Liver (tissue), 9 donors: ENCODE data around the gene CHTF18. TPM values are rescaled to one million over a fixed set of nuclear protein-coding genes. Genes with fewer than 3 reads are reported as not detected.

Experiments used
- DNase-seq: peaks from one replicate; pipeline ENCODE4 v3.0.0-alpha.2; 2017; ENCODE audit warnings: low spot score
- H3K27ac ChIP-seq, 2 donors: one replicate each; pipeline ENCODE4 v1.7.0; 2013; ENCODE audit warnings: inconsistent platforms in 2 of 2, low read length in 2 of 2, control low read depth in 1 of 2, low read depth in 1 of 2, mild to moderate bottlenecking in 1 of 2
- H3K27me3 ChIP-seq, 4 donors: one replicate each; pipeline versions ENCODE4 v1.6.1 to v1.7.0; 2013; ENCODE audit warnings: low read length in 3 of 4, inconsistent platforms in 1 of 4, mild to moderate bottlenecking in 1 of 4, moderate library complexity in 1 of 4; ENCODE audit not compliant: control insufficient read depth in 4 of 4, insufficient read depth in 4 of 4
- H3K36me3 ChIP-seq, 4 donors: one replicate each; pipeline versions ENCODE4 v1.6.1 to v1.7.0; 2013; ENCODE audit warnings: low read length in 3 of 4, mild to moderate bottlenecking in 3 of 4, low read depth in 1 of 4, moderate library complexity in 1 of 4; ENCODE audit not compliant: control insufficient read depth in 4 of 4, insufficient read depth in 3 of 4
- H3K4me1 ChIP-seq, 4 donors: one replicate each; pipeline versions ENCODE4 v1.6.1 to v1.7.0; 2013; ENCODE audit warnings: low read length in 3 of 4, mild to moderate bottlenecking in 3 of 4, moderate library complexity in 1 of 4; ENCODE audit not compliant: control insufficient read depth in 4 of 4, insufficient read depth in 4 of 4
- H3K4me3 ChIP-seq, 3 donors: one replicate each; pipeline versions ENCODE4 v1.6.1 to v1.7.0; 2013; ENCODE audit warnings: low read length in 3 of 3, control low read depth in 1 of 3, low read depth in 1 of 3, mild to moderate bottlenecking in 1 of 3
- H3K9ac ChIP-seq, 2 donors: one replicate each; pipeline ENCODE4 v1.7.0; 2013; ENCODE audit warnings: low read length in 2 of 2, mild to moderate bottlenecking in 2 of 2, moderate library complexity in 2 of 2, control low read depth in 1 of 2, low read depth in 1 of 2
- H3K9me3 ChIP-seq, 4 donors: one replicate each; pipeline versions ENCODE4 v1.6.1 to v1.7.0; 2013; ENCODE audit warnings: low read length in 3 of 4; ENCODE audit not compliant: control insufficient read depth in 4 of 4
- ATF3 ChIP-seq: IDR thresholded peaks from 2 replicates; pipeline ENCODE4 v1.6.1; 2016; ENCODE audit warnings: antibody characterized with exemption
- EGR1 ChIP-seq, 2 donors: IDR thresholded peaks; 2 replicates each; pipeline ENCODE4 v1.6.1; 2016 to 2018; ENCODE audit warnings: antibody characterized with exemption in 2 of 2, low read depth in 2 of 2
- FOXA2 ChIP-seq: IDR thresholded peaks from 2 replicates; pipeline ENCODE4 v1.6.1; 2016; ENCODE audit warnings: antibody characterized with exemption
- JUND ChIP-seq, 2 donors: IDR thresholded peaks; 2 replicates each; pipeline ENCODE4 v1.6.1; 2016; ENCODE audit warnings: antibody characterized with exemption in 2 of 2
- RAD21 ChIP-seq, 2 donors: IDR thresholded peaks; 2 replicates each; pipeline ENCODE4 v1.6.1; 2016; ENCODE audit warnings: antibody characterized with exemption in 2 of 2, mild to moderate bottlenecking in 2 of 2
- REST ChIP-seq: IDR thresholded peaks from 2 replicates; pipeline ENCODE4 v1.6.1; 2016; ENCODE audit warnings: antibody characterized with exemption, mild to moderate bottlenecking
- RXRA ChIP-seq, 2 donors: IDR thresholded peaks; 2 replicates each; pipeline ENCODE4 v1.6.1; 2017 to 2018; ENCODE audit warnings: antibody characterized with exemption in 2 of 2, mild to moderate bottlenecking in 1 of 2
- TAF1 ChIP-seq: conservative IDR thresholded peaks from 2 replicates; pipeline ENCODE4 v1.6.1; 2016; ENCODE audit warnings: antibody characterized with exemption, mild to moderate bottlenecking
- YY1 ChIP-seq: IDR thresholded peaks from 2 replicates; pipeline ENCODE4 v1.6.1; 2016; ENCODE audit warnings: antibody characterized with exemption, mild to moderate bottlenecking
- WGBS: extraction: QIAGEN DNeasy Blood & Tissue Kit; methylation state at CpG from one replicate; pipeline ENCODE4 v1.1.7; 2013; 5-methylcytosine and 5-hydroxymethylcytosine counted together
- polyA plus RNA-seq, 2 donors: library from polyadenylated mRNA; stranded (reverse) in 1 of 2; unstranded in 1 of 2; fragments of 200-250 nt in 1 of 2; fragments of >200 nt in 1 of 2; fragmentation: Nextera tagmentation in 1 of 2; extraction: Ambion mirVana in 1 of 2; gene quantifications; one replicate each; pipeline versions ENCODE4 v1.2.1 to v1.2.3, GENCODE V29; 2013 to 2015
- total RNA-seq, 2 donors: library from RNA; depleted of rRNA; stranded (reverse); fragments of >200 nt; gene quantifications; one replicate each; pipeline ENCODE4 v1.2.3, GENCODE V29; 2014
- TF ChIP-seq, protein P1 (sequence below): IDR thresholded peaks from 2 replicates; pipeline ENCODE4 v1.6.1; 2016; ENCODE audit warnings: antibody characterized with exemption
- TF ChIP-seq, protein P2 (sequence below): IDR thresholded peaks from 2 replicates; pipeline ENCODE4 v1.6.1; 2016; ENCODE audit warnings: antibody characterized with exemption
- TF ChIP-seq, protein P3 (sequence below): fragments of 150-350 bp; IDR thresholded peaks from 2 replicates; pipeline ENCODE4 v1.5.1; 2017; ENCODE audit warnings: improper control_type of control experiment, low read depth, low read length; ENCODE audit not compliant: missing input control
- donor health status: healthy.
- donor health status: healthy.
- donor health status: healthy.
- donor health status: healthy.
- donor health status: healthy.

Gene CHTF18
- total and polyA plus RNA-seq, 4 donors: 1.7 to 15.6 (median 3.9) TPM

GRCh38 chr16:827513-827912, 39.1 kb downstream of the CHTF18 start:
- 92% methylated on average over 24 of the region's 24 CpGs for WGBS

GRCh38 chr16:828891-829290, 40.5 kb downstream of the CHTF18 start:
- H3K36me3 ChIP-seq: no peaks in the 10 kb centered on the region
- no peak overlapping the region for H3K9ac ChIP-seq
- no peaks in the 10 kb centered on the region for H3K9me3 ChIP-seq
- peaks cover 0 to 3% (median 0%) of the 10 kb centered on the region in 4 donors for H3K27me3 ChIP-seq
- DNase-seq: no peak
- H3K27ac ChIP-seq: no peak overlapping the region
- H3K4me3 ChIP-seq: no peak overlapping the region
- WGBS: 83% methylated on average over 17 of the region's 17 CpGs
- no peaks in the 10 kb centered on the region for H3K4me1 ChIP-seq
- TF ChIP-seq ATF3: no peak
- TF ChIP-seq FOXA2: no peak
- TF ChIP-seq, protein P1, sequence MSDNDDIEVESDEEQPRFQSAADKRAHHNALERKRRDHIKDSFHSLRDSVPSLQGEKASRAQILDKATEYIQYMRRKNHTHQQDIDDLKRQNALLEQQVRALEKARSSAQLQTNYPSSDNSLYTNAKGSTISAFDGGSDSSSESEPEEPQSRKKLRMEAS: no peak
- TF ChIP-seq, protein P2, sequence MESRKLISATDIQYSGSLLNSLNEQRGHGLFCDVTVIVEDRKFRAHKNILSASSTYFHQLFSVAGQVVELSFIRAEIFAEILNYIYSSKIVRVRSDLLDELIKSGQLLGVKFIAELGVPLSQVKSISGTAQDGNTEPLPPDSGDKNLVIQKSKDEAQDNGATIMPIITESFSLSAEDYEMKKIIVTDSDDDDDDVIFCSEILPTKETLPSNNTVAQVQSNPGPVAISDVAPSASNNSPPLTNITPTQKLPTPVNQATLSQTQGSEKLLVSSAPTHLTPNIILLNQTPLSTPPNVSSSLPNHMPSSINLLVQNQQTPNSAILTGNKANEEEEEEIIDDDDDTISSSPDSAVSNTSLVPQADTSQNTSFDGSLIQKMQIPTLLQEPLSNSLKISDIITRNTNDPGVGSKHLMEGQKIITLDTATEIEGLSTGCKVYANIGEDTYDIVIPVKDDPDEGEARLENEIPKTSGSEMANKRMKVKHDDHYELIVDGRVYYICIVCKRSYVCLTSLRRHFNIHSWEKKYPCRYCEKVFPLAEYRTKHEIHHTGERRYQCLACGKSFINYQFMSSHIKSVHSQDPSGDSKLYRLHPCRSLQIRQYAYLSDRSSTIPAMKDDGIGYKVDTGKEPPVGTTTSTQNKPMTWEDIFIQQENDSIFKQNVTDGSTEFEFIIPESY: no peak
- TF ChIP-seq JUND (IDR thresholded peaks at IDR 0.05): no peak
- no peak for TF ChIP-seq REST

More at GRCh38 chr16:827513-827912, 39.1 kb downstream of the CHTF18 start:
- no peaks in the 10 kb centered on the region for H3K9me3 ChIP-seq
- H3K36me3 ChIP-seq: no peaks in the 10 kb centered on the region
- no peak overlapping the region for H3K9ac ChIP-seq
- no peak overlapping the region for H3K4me3 ChIP-seq
- H3K27ac ChIP-seq: no peak overlapping the region
- no peak for DNase-seq
- TF ChIP-seq JUND (IDR thresholded peaks at IDR 0.05) (no peak), YY1 (no peak), FOXA2 (no peak), RXRA (IDR thresholded peaks at IDR 0.05) (no peak), RAD21 (IDR thresholded peaks at IDR 0.05) (no peak), TAF1 (no peak), EGR1 (IDR thresholded peaks at IDR 0.05; ENCODE audit: low read depth in 2 of 2) (no peak), REST (no peak)
- TF ChIP-seq, protein P3, sequence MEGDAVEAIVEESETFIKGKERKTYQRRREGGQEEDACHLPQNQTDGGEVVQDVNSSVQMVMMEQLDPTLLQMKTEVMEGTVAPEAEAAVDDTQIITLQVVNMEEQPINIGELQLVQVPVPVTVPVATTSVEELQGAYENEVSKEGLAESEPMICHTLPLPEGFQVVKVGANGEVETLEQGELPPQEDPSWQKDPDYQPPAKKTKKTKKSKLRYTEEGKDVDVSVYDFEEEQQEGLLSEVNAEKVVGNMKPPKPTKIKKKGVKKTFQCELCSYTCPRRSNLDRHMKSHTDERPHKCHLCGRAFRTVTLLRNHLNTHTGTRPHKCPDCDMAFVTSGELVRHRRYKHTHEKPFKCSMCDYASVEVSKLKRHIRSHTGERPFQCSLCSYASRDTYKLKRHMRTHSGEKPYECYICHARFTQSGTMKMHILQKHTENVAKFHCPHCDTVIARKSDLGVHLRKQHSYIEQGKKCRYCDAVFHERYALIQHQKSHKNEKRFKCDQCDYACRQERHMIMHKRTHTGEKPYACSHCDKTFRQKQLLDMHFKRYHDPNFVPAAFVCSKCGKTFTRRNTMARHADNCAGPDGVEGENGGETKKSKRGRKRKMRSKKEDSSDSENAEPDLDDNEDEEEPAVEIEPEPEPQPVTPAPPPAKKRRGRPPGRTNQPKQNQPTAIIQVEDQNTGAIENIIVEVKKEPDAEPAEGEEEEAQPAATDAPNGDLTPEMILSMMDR: no peak
- TF ChIP-seq, protein P2: no peak
- peaks cover 0 to 3% (median 0%) of the 10 kb centered on the region in 4 donors for H3K27me3 ChIP-seq
- H3K4me1 ChIP-seq: no peaks in the 10 kb centered on the region
